Measurements from ENCODE around the gene MAP3K6.

Gene MAP3K6

GRCh38 chr1:27374362-27375086 is 7.8 kb upstream of the MAP3K6 start, which contains the start of gene FCN3:
FCN3 (minus strand) TSS chr1:27374824; CDS start chr1:27374818, 6 bp downstream.
- DNase-seq (ENCODE audit: low spot score), result no peak

DNA sequence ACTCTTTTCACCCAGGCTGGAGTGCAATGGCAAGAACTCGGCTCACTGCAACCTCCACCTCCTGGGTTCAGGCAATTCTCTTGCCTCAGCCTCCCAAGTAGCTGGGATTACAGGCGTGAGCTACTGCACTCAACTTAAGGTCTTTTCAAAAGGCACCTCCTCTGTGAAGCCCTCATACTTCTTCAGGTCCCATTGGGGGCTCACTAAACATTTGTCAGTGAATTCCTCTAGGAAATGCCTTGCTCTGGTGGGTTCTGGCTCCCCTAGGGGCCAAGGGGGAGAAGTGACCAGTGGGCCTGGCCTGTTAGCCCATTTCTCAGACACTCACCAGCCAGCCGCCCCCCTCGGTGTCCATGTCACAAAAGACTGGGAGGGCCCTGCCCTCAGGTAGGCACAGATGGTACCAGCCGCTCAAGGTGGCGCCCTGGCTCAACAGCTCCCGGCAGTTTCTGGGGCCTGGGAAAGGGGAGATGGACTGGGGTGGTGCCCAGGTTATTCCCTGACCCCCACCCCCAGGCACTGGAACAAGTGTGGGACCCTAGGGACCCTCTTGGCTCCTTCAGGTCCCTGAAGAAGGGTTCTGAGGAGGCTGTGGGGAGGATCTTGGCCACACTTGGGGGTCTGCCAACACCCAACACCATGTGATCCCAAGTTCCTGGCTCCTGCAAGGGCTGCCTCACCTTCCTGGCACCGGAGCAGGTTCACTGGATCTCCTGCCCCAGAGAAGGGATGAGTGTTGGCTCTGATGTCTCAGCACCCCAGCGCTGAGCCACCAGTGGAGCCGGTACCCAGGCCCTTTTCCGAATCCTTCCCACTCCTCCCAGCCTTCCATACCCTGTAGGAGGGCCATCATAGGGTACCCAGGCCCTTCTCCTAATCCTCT is 6.3 kb upstream of the MAP3K6 start:
- DNase-seq (ENCODE audit: low spot score), result no peak

GRCh38 chr1:27372022-27372807 is 5.5 kb upstream of the MAP3K6 start:
- DNase-seq (ENCODE audit: low spot score), result no peak

GRCh38 chr1:27368869-27369582 is 2.3 kb upstream of the MAP3K6 start:
- DNase-seq (ENCODE audit: low spot score), result no peak

GRCh38 chr1:27367160-27367650 is 444 bp upstream of the MAP3K6 start:
- DNase-seq (ENCODE audit: low spot score), result no peak

GRCh38 chr1:27366113-27366410 is 699 bp downstream of the MAP3K6 start:
- peak; percentile 34 for DNase-seq (ENCODE audit: low spot score)

GRCh38 chr1:27365372-27366112 is 1.2 kb downstream of the MAP3K6 start:
- peak; percentile 87 for DNase-seq (ENCODE audit: low spot score)

GRCh38 chr1:27364696-27365371 is 1.9 kb downstream of the MAP3K6 start:
- no peak for DNase-seq (ENCODE audit: low spot score)

- DNase-seq (ENCODE audit: low spot score), result no peak
These were observed 2.7 kb downstream of the MAP3K6 start for GRCh38 chr1:27363766-27364695.

- no peak for DNase-seq (ENCODE audit: low spot score)
These were observed 5.2 kb downstream of the MAP3K6 start for GRCh38 chr1:27361553-27361952.

- no peak for DNase-seq (ENCODE audit: low spot score)
These were observed 5.7 kb downstream of the MAP3K6 start for GRCh38 chr1:27361044-27361402.

- DNase-seq (ENCODE audit: low spot score), result no peak
These were observed 6.4 kb downstream of the MAP3K6 start for GRCh38 chr1:27360159-27361043.

DNA sequence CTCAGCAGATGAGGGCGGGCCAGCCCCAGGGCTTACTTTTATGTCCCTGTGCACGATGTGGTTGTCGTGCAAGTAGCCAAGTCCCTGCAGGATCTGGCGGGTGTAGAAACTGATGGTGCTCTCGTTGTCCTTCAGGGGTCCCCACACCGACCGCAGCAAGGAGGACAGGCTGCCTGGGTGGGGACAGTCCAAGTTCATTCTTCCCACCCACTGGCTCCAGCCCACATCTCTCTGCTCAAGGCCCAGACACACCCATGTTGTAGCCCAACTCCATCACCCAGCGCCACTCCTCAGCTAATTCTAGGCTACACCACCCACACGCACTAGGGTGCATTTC is 7.0 kb downstream of the MAP3K6 start:
- no peak for DNase-seq (ENCODE audit: low spot score)

DNA sequence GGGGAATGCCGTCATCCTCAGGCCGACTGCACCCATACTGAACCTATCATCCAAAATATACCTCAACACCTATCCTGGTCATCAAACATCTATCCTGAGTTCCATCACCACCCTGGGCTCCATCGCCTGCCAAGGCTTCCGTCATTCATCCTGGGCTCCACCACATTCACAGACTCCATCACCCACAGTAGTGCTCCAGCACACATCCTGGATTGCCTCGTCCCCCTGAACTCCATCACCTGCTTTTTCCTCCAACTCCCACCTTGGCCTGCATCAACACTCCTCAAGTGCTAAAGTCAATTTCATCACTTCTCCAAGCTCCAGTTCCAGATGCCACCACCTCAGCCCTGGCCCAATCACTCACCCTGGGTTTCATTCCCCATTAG is 7.8 kb downstream of the MAP3K6 start:
- no peak for DNase-seq (ENCODE audit: low spot score)

GRCh38 chr1:27358038-27358927 is 8.5 kb downstream of the MAP3K6 start:
- DNase-seq (ENCODE audit: low spot score), result no peak

DNA sequence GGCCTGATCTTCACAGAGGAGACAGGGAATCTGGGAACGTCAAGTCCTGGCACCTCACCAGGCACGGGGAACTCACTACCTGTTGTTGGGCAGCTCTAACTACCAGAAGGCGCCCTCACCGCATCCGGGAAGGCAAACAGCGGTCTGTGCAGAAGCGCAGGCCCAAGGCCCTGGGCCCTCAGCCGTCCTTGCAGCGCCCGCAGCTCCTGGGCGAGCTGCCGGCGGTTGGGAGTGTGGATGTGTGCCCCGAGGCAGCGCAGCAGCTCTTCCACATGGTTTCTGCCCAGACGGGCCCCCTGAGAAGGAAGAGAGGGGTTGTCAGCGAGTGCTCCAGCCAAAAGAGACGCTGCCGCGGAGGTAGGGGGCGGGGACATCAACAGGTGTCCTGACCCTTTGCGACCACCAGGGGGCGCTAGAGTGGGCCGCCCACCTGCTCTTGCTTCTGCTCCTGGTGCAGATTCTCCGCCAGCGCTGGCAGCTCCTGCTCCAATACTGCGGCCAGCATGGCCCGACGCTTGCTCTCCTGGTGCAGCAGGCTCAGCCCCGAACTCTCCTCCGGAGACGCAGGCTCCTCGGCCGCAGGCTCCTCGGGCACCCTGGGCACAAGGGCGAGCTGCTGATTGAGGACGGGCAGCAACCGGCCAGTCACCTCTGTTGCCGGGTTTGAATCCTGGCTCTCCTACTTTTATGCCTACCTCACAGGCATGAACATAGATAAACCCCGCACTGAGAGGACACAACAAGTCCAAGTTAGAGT is 9.3 kb downstream of the MAP3K6 start:
- DNase-seq (ENCODE audit: low spot score), result peak; percentile 70
